Measurements from ENCODE around the gene ADPRM. TPM values are rescaled to one million over a fixed set of nuclear protein-coding genes. Genes with fewer than 3 reads are reported as not detected.

Gene ADPRM
- total RNA-seq, 2 experiments from 2014 or later: 13.0 to 13.6 TPM

GRCh38 chr17:10737736-10738135 is 40.3 kb downstream of the ADPRM start:
- peaks cover 4% of the 10 kb centered on the region for H3K4me1 Mint-ChIP-seq (ENCODE audit: low read depth)
- no peak overlapping the region for H3K27ac Mint-ChIP-seq
- DNase-seq: no peak
- intact Hi-C loops (cut with micrococcal nuclease): loop anchor here (5.0 kb wide), 1 partner anchor 110 kb away; no protein-coding TSS in a partner anchor
- POLR2A ChIA-PET: no interaction called here
- no peaks in the 10 kb centered on the region for H3K9me3 Mint-ChIP-seq
- no peak overlapping the region for H3K4me3 Mint-ChIP-seq
- TF ChIP-seq CTCF (IDR thresholded peaks at IDR 0.05): no peak
- CTCF ChIA-PET: interaction anchor here (0.6 to 3.3 kb wide), 17 partner anchors 10 to 141 kb away, joined by 3 to 31 read pairs (median 5); no protein-coding TSS in a partner anchor
- H3K36me3 Mint-ChIP-seq (ENCODE audit: low read depth): no peaks in the 10 kb centered on the region
- ATAC-seq: no peak
- no peaks in the 10 kb centered on the region for H3K27me3 Mint-ChIP-seq

- ATAC-seq: no peak
- intact Hi-C loops (cut with micrococcal nuclease): loop anchor here (5.0 kb wide), 1 partner anchor 109 kb away; no protein-coding TSS in a partner anchor
- ChIA-PET CTCF (interaction anchor here (3.3 kb wide), 1 partner anchor 106 kb away, joined by 31 read pairs; no protein-coding TSS in a partner anchor), POLR2A (no interaction called here)
- TF ChIP-seq CTCF (IDR thresholded peaks at IDR 0.05): no peak
- Mint-ChIP-seq H3K4me1 (ENCODE audit: low read depth) (peaks cover 4% of the 10 kb centered on the region), H3K9me3 (no peaks in the 10 kb centered on the region), H3K27me3 (no peaks in the 10 kb centered on the region), H3K27ac (no peak overlapping the region), H3K4me3 (no peak overlapping the region), H3K36me3 (ENCODE audit: low read depth) (no peaks in the 10 kb centered on the region)
- DNase-seq: no peak
Observed at GRCh38 chr17:10738521-10739258, 41.3 kb downstream of the ADPRM start.

DNA sequence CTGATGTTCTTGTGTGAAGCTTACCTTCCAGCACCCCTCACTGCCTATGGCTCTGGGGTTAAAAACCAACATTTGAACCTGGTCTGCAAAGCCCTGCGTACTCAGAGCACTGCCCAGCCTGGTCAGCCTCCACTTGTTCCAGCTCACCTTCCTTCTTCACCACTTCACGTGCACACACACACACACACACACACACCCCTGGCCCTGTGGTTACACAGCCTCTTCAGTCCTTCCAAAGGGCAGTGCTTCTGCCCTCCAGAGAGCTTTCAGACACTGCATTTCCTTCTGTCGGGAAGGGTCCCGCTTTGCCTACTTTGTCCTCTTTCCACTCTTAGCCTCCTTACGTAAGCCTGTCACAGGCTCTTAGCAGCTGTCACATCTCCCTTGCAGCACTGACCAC is 42.0 kb downstream of the ADPRM start:
- no peak for TF ChIP-seq CTCF (IDR thresholded peaks at IDR 0.05)
- H3K27ac Mint-ChIP-seq: no peak overlapping the region
- H3K36me3 Mint-ChIP-seq (ENCODE audit: low read depth): no peaks in the 10 kb centered on the region
- ATAC-seq: no peak
- intact Hi-C loops (cut with micrococcal nuclease): loop anchor here (5.0 kb wide), 1 partner anchor 108 kb away; no protein-coding TSS in a partner anchor
- CTCF ChIA-PET: no interaction called here
- no peaks in the 10 kb centered on the region for H3K9me3 Mint-ChIP-seq
- H3K4me1 Mint-ChIP-seq (ENCODE audit: low read depth): peaks cover 7% of the 10 kb centered on the region
- no peaks in the 10 kb centered on the region for H3K27me3 Mint-ChIP-seq
- POLR2A ChIA-PET: no interaction called here
- no peak for DNase-seq
- no peak overlapping the region for H3K4me3 Mint-ChIP-seq

- intact Hi-C loops (cut with micrococcal nuclease): no loop called here
- no peak for TF ChIP-seq CTCF (IDR thresholded peaks at IDR 0.05)
Observed at GRCh38 chr17:10741416-10742135, 44.2 kb downstream of the ADPRM start.

GRCh38 chr17:10742431-10742830 is 45.0 kb downstream of the ADPRM start:
- DNase-seq (no peak), ATAC-seq (no peak)
- H3K27me3 Mint-ChIP-seq: no peaks in the 10 kb centered on the region
- ChIA-PET POLR2A (no interaction called here), CTCF (interaction anchor here (0.6 to 1.0 kb wide), 2 partner anchors 97 to 103 kb away, joined by 3 to 4 read pairs; no protein-coding TSS in a partner anchor)
- no peak overlapping the region for H3K27ac Mint-ChIP-seq
- no peaks in the 10 kb centered on the region for H3K36me3 Mint-ChIP-seq (ENCODE audit: low read depth)
- no peak overlapping the region for H3K4me3 Mint-ChIP-seq
- peaks cover 7% of the 10 kb centered on the region for H3K4me1 Mint-ChIP-seq (ENCODE audit: low read depth)
- intact Hi-C loops (cut with micrococcal nuclease): no loop called here
- no peak for TF ChIP-seq CTCF (IDR thresholded peaks at IDR 0.05)
- H3K9me3 Mint-ChIP-seq: no peaks in the 10 kb centered on the region

More at GRCh38 chr17:10741416-10742135, 44.2 kb downstream of the ADPRM start:
- peaks cover 11% of the 10 kb centered on the region for H3K4me1 Mint-ChIP-seq (ENCODE audit: low read depth)
- H3K9me3 Mint-ChIP-seq: no peaks in the 10 kb centered on the region
- no peak overlapping the region for H3K27ac Mint-ChIP-seq
- no peak overlapping the region for H3K4me3 Mint-ChIP-seq
- ATAC-seq: no peak
- H3K27me3 Mint-ChIP-seq: no peaks in the 10 kb centered on the region
- H3K36me3 Mint-ChIP-seq (ENCODE audit: low read depth): no peaks in the 10 kb centered on the region
- ChIA-PET POLR2A (no interaction called here), CTCF (interaction anchor here (0.6 to 1.5 kb wide), 2 partner anchors 49 to 103 kb away, joined by 3 to 5 read pairs; no protein-coding TSS in a partner anchor)
- DNase-seq: no peak

Data from activated CD8-positive, alpha-beta T cell treated with anti-CD3 and anti-CD28 coated beads for 36 hours (primary cell).